GM12878 (cell line): ENCODE measurements around the gene NOS1AP. TPM values are rescaled to one million over a fixed set of nuclear protein-coding genes. Genes with fewer than 3 reads are reported as not detected.

Source experiments
- ATAC-seq: fragments of 200-7000 bp; cut with Tn5 transposase; 3 replicates; pipeline ENCODE4 v1.9.1; 2020; ENCODE audit warnings: mild to moderate bottlenecking, moderate library complexity
- BruUV-seq: library from RNA; stranded (reverse); fragments of 400-500 nt; replicated peaks from 2 replicates; lab custom pipeline; 2021; lab: Mats Ljungman, UMichigan
- CTCF ChIA-PET: fragments of 300-600 bp; sonication (Branson Sonifier 250); formaldehyde crosslinking; extraction: SDS; loops from one replicate; lab custom pipeline; 2021; ENCODE audit warnings: inconsistent platforms; lab: Yijun Ruan, JAX
- POLR2A ChIA-PET: fragments of 350-600 bp; formaldehyde crosslinking; extraction: SDS; loops from one replicate; lab custom pipeline; 2021; ENCODE audit warnings: inconsistent platforms; lab: Charles Lee
- RAD21 ChIA-PET: fragments of 300-600 bp; sonication (Branson Sonifier 250); formaldehyde crosslinking; loops from one replicate; lab custom pipeline; 2023; ENCODE audit warnings: antibody characterized with exemption; ENCODE audit not compliant: unreplicated experiment; lab: Charles Lee
- SMC1A ChIA-PET: fragments of 300-600 bp; sonication (Branson Sonifier 250); formaldehyde crosslinking; loops from one replicate; lab custom pipeline; 2023; ENCODE audit not compliant: unreplicated experiment, uncharacterized antibody; lab: Charles Lee
- DNase-seq: peaks from one replicate; pipeline ENCODE4 v3.0.0-alpha.2; 2011; ENCODE audit warnings: low read depth, low spot score
- FAIRE-seq: peaks from 3 replicates; lab custom pipeline; 2011; peaks lifted over from hg19 to GRCh38; lab: Jason Lieb, UNC
- H2AFZ ChIP-seq: 2 replicates; pipeline ENCODE4 v1.6.0; 2011; ENCODE audit warnings: low read depth, low read length, control low read depth; ENCODE audit not compliant: control insufficient read depth
- H3K27ac ChIP-seq: 2 replicates; pipeline ENCODE4 v1.5.1; 2011; ENCODE audit warnings: control low read depth; ENCODE audit not compliant: control insufficient read depth, insufficient read depth
- H3K27me3 ChIP-seq, 2 experiments: replicated peaks in 1 of 2; 2 replicates each; pipeline versions ENCODE4 v1.6.0 to v1.6.1; 2011; ENCODE audit warnings: low read length in 1 of 2; ENCODE audit not compliant: control insufficient read depth in 2 of 2, insufficient read depth in 2 of 2
- H3K36me3 ChIP-seq, 2 experiments: 2 replicates each; pipeline ENCODE4 v1.5.1; 2011; ENCODE audit warnings: low read length in 1 of 2; ENCODE audit not compliant: control insufficient read depth in 2 of 2, insufficient read depth in 2 of 2
- H3K4me1 ChIP-seq: 2 replicates; pipeline ENCODE4 v1.6.1; 2011; ENCODE audit warnings: mild to moderate bottlenecking, low read length, moderate library complexity, mixed read lengths; ENCODE audit not compliant: control insufficient read depth, insufficient read depth
- H3K4me2 ChIP-seq: 2 replicates; pipeline ENCODE4 v1.6.0; 2011; ENCODE audit warnings: control low read depth; ENCODE audit not compliant: control insufficient read depth, insufficient read depth
- H3K4me3 ChIP-seq: fragments of 200-600 bp; sonication (generic); 2 replicates; pipeline ENCODE4 v1.5.1; 2016
- H3K79me2 ChIP-seq: 2 replicates; pipeline ENCODE4 v1.6.0; 2011; ENCODE audit warnings: low read length; ENCODE audit not compliant: control insufficient read depth, insufficient read depth
- H3K9ac ChIP-seq: 2 replicates; pipeline ENCODE4 v1.8.0; 2011; ENCODE audit warnings: low read length, control low read depth, mixed read lengths; ENCODE audit not compliant: control insufficient read depth, insufficient read depth
- H3K9me3 ChIP-seq: replicated peaks from 3 replicates; pipeline ENCODE4 v1.5.1; 2011; ENCODE audit warnings: mild to moderate bottlenecking, low read length; ENCODE audit not compliant: control insufficient read depth, insufficient read depth
- H4K20me1 ChIP-seq: 2 replicates; pipeline ENCODE4 v1.6.0; 2011; ENCODE audit not compliant: control insufficient read depth, insufficient read depth
- MTA3 ChIP-seq: IDR thresholded peaks from 2 replicates; pipeline ENCODE4 v1.6.1; 2012; ENCODE audit warnings: low read length, inconsistent platforms, borderline replicate concordance
- SMAD5 ChIP-seq: IDR thresholded peaks from 2 replicates; pipeline ENCODE4 v1.6.1; 2016; ENCODE audit warnings: antibody characterized with exemption, low read depth
- TCF7 ChIP-seq: IDR thresholded peaks from 2 replicates; pipeline ENCODE4 v1.6.1; 2014; ENCODE audit warnings: antibody characterized with exemption, borderline replicate concordance
- ZBED1 ChIP-seq: IDR thresholded peaks from 2 replicates; pipeline ENCODE4 v1.6.1; 2016; ENCODE audit warnings: borderline replicate concordance
- WGBS: methylation state at CpG from one replicate; pipeline ENCODE4 v1.1.6; 2016; ENCODE audit warnings: low lambda C conversion rate; ENCODE audit not compliant: insufficient replicate concordance, insufficient coverage; ENCODE audit errors: missing lambda C conversion rate; 5-methylcytosine and 5-hydroxymethylcytosine counted together
- in situ Hi-C: fragments of 300-500 bp; cut with MboI; formaldehyde crosslinking; loops from 9 replicates; pipeline ENCODE4 v1.14.3; 2018; ENCODE audit warnings: mixed read lengths
- intact Hi-C: fragments of 100-400 bp; cut with micrococcal nuclease; formaldehyde crosslinking; loops from one replicate; pipeline ENCODE4 v1.14.2; 2022; ENCODE audit not compliant: unreplicated experiment
- polyA plus RNA-seq, 11 experiments: library from polyadenylated mRNA; depleted of rRNA in 4 of 11; unstranded in 6 of 11; stranded (reverse) in 5 of 11; fragments of >200 nt; fragmentation: Nextera tagmentation in 4 of 11; fragmentation: Illumina TruSeq in 1 of 11; extraction: Ambion mirVana in 4 of 11; extraction: Trizol in 1 of 11; gene quantifications; 1 replicate in 1 of 11; 2 replicates in 10 of 11; pipeline versions ENCODE4 v1.2.1 to v1.2.3, GENCODE V29; 2011 to 2016; ENCODE audit warnings: inconsistent platforms in 2 of 11, missing spikeins in 2 of 11, low read depth in 1 of 11
- total RNA-seq, 4 experiments: library from RNA; depleted of rRNA in 3 of 4; stranded (reverse); fragments of >200 nt in 3 of 4; fragmentation: Illumina TruSeq in 1 of 4; extraction: Trizol in 1 of 4; gene quantifications; 2 replicates each; pipeline versions ENCODE4 v1.2.1 to v1.2.3, GENCODE V29; 2013 to 2021
- TF ChIP-seq, protein P1 (sequence below): fragments of 450-650 bp; IDR thresholded peaks from 2 replicates; pipeline ENCODE4 v1.6.1; 2014; ENCODE audit warnings: mild to moderate bottlenecking
- TF ChIP-seq, protein P2 (sequence below): IDR thresholded peaks from 2 replicates; pipeline ENCODE4 v1.6.1; 2011; ENCODE audit warnings: borderline replicate concordance, low read depth, mild to moderate bottlenecking, moderate library complexity, mixed read lengths, low read length; ENCODE audit not compliant: insufficient read depth; ENCODE audit errors: extremely low read length
- TF ChIP-seq, protein P3 (sequence below): IDR thresholded peaks from 2 replicates; pipeline ENCODE4 v1.6.1; 2011; ENCODE audit warnings: low read depth, mild to moderate bottlenecking, low read length, moderate library complexity, borderline replicate concordance; ENCODE audit errors: extremely low read depth
- TF ChIP-seq, protein P4 (sequence below): IDR thresholded peaks from 2 replicates; pipeline ENCODE4 v1.6.1; 2012; ENCODE audit warnings: low read depth, low read length, improper control_type of control experiment
- TF ChIP-seq, protein P5 (sequence below): fragments of 450-650 bp; formaldehyde crosslinking; IDR thresholded peaks from 2 replicates; pipeline ENCODE4 v1.4.0; 2022; ENCODE audit warnings: mild to moderate bottlenecking, moderate library complexity

Gene NOS1AP
- total and polyA plus RNA-seq, 10 of the 15 experiments (the other 5 are each of a cell fraction or from before 2014, with no cell fraction given) = 0.03 to 0.15 TPM; not detected in 8

DNA sequence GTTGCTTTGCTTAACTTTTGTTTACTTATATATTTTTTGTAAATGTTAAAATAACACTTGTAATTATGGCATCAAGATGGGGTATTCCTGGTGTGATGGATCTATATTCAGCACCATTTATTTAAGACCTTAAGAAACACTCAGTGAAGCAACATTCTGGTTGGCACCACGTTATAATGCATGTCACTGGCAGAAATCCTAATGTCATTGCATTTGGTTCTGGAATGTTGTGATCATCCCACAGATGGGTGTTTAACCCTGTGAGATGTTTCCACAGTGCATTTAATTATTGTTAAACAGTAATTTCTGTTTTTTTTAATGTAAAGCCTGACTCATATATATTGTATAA, 116.5 kb downstream of the NOS1AP start:
- CTCF ChIA-PET = no interaction called here

More for the DNA sequence above, 116.5 kb downstream of the NOS1AP start:
- H3K9ac ChIP-seq = no peak overlapping the region
- H4K20me1 ChIP-seq = no peaks in the 10 kb centered on the region
- H3K79me2 ChIP-seq = no peaks in the 10 kb centered on the region
- SMC1A ChIA-PET = no interaction called here
- WGBS = 0% methylated on average over 1 of the region's 1 CpG
- no peak overlapping the region for H3K4me3 ChIP-seq
- no peaks in the 10 kb centered on the region for H3K27me3 ChIP-seq
- RAD21 ChIA-PET = no interaction called here
- no peak overlapping the region for H3K4me2 ChIP-seq
- POLR2A ChIA-PET = no interaction called here
- H3K27ac ChIP-seq = no peak overlapping the region
- no TSS peak for BruUV-seq
- no peaks in the 10 kb centered on the region for H3K36me3 ChIP-seq
- H3K9me3 ChIP-seq = no peaks in the 10 kb centered on the region
- no peak for ATAC-seq
- DNase-seq = no peak
- in situ Hi-C loops = no loop called here
- TF ChIP-seq ZBED1 (no peak), TCF7 (no peak), SMAD5 (no peak), MTA3 (no peak)
- TF ChIP-seq, protein P1, sequence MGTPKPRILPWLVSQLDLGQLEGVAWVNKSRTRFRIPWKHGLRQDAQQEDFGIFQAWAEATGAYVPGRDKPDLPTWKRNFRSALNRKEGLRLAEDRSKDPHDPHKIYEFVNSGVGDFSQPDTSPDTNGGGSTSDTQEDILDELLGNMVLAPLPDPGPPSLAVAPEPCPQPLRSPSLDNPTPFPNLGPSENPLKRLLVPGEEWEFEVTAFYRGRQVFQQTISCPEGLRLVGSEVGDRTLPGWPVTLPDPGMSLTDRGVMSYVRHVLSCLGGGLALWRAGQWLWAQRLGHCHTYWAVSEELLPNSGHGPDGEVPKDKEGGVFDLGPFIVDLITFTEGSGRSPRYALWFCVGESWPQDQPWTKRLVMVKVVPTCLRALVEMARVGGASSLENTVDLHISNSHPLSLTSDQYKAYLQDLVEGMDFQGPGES = no peak
- TF ChIP-seq, protein P2, sequence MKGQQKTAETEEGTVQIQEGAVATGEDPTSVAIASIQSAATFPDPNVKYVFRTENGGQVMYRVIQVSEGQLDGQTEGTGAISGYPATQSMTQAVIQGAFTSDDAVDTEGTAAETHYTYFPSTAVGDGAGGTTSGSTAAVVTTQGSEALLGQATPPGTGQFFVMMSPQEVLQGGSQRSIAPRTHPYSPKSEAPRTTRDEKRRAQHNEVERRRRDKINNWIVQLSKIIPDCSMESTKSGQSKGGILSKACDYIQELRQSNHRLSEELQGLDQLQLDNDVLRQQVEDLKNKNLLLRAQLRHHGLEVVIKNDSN = no peak
- TF ChIP-seq, protein P3, sequence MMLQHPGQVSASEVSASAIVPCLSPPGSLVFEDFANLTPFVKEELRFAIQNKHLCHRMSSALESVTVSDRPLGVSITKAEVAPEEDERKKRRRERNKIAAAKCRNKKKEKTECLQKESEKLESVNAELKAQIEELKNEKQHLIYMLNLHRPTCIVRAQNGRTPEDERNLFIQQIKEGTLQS = no peak
- TF ChIP-seq, protein P4, sequence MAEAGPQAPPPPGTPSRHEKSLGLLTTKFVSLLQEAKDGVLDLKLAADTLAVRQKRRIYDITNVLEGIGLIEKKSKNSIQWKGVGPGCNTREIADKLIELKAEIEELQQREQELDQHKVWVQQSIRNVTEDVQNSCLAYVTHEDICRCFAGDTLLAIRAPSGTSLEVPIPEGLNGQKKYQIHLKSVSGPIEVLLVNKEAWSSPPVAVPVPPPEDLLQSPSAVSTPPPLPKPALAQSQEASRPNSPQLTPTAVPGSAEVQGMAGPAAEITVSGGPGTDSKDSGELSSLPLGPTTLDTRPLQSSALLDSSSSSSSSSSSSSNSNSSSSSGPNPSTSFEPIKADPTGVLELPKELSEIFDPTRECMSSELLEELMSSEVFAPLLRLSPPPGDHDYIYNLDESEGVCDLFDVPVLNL = no peak
- TF ChIP-seq, protein P5, sequence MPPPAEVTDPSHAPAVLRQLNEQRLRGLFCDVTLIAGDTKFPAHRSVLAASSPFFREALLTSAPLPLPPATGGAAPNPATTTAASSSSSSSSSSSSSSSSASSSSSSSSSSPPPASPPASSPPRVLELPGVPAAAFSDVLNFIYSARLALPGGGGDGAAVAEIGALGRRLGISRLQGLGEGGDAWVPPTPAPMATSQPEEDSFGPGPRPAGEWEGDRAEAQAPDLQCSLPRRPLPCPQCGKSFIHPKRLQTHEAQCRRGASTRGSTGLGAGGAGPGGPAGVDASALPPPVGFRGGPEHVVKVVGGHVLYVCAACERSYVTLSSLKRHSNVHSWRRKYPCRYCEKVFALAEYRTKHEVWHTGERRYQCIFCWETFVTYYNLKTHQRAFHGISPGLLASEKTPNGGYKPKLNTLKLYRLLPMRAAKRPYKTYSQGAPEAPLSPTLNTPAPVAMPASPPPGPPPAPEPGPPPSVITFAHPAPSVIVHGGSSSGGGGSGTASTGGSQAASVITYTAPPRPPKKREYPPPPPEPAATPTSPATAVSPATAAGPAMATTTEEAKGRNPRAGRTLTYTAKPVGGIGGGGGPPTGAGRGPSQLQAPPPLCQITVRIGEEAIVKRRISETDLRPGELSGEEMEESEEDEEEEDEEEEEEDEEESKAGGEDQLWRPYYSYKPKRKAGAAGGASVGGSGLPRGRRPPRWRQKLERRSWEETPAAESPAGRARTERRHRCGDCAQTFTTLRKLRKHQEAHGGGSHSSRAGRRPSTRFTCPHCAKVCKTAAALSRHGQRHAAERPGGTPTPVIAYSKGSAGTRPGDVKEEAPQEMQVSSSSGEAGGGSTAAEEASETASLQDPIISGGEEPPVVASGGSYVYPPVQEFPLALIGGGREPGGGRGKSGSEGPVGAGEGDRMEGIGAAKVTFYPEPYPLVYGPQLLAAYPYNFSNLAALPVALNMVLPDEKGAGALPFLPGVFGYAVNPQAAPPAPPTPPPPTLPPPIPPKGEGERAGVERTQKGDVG (CRISPR knock-in tag) = no peak
- no peak for FAIRE-seq
- no peak overlapping the region for H2AFZ ChIP-seq
- H3K4me1 ChIP-seq = no peaks in the 10 kb centered on the region
- intact Hi-C loops = no loop called here
